ENCODE results near the gene PNISR. TPM values are rescaled to one million over a fixed set of nuclear protein-coding genes. Genes with fewer than 3 reads are reported as not detected.

Gene PNISR
- total RNA-seq, 1 donor from 2014 or later, result 149 TPM

DNA sequence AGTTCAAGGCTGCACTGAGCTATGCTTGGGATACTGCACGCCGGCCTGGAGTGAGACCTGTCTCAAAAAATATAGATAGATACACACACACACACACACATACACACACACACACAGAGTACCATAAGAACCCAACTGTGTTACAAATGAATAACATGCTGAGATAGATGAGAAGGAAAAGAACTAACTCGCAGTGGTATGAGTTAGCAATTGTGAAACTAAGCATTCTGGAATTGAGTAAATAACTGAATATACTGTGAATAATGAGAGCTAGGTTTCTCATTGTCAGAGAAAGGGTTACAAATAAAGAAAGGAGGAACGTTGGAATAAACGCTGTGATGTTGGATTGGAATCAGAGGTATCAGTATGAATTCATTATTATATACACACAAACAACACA is 61.1 kb downstream of the PNISR start:
- no peak for DNase-seq
- Mint-ChIP-seq H3K36me3 (ENCODE audit: unreplicated experiment) (no peaks in the 10 kb centered on the region), H3K4me1 (ENCODE audit: low read depth, unreplicated experiment) (no peaks in the 10 kb centered on the region), H3K27me3 (ENCODE audit: unreplicated experiment) (no peaks in the 10 kb centered on the region), H3K9me3 (ENCODE audit: unreplicated experiment) (no peaks in the 10 kb centered on the region), H3K4me3 (ENCODE audit: unreplicated experiment) (no peak overlapping the region), H3K27ac (ENCODE audit: unreplicated experiment) (no peak overlapping the region)
- TF ChIP-seq, protein P1, sequence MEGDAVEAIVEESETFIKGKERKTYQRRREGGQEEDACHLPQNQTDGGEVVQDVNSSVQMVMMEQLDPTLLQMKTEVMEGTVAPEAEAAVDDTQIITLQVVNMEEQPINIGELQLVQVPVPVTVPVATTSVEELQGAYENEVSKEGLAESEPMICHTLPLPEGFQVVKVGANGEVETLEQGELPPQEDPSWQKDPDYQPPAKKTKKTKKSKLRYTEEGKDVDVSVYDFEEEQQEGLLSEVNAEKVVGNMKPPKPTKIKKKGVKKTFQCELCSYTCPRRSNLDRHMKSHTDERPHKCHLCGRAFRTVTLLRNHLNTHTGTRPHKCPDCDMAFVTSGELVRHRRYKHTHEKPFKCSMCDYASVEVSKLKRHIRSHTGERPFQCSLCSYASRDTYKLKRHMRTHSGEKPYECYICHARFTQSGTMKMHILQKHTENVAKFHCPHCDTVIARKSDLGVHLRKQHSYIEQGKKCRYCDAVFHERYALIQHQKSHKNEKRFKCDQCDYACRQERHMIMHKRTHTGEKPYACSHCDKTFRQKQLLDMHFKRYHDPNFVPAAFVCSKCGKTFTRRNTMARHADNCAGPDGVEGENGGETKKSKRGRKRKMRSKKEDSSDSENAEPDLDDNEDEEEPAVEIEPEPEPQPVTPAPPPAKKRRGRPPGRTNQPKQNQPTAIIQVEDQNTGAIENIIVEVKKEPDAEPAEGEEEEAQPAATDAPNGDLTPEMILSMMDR (IDR thresholded peaks at IDR 0.05; ENCODE audit: partially characterized antibody, unreplicated experiment), result no peak

DNA sequence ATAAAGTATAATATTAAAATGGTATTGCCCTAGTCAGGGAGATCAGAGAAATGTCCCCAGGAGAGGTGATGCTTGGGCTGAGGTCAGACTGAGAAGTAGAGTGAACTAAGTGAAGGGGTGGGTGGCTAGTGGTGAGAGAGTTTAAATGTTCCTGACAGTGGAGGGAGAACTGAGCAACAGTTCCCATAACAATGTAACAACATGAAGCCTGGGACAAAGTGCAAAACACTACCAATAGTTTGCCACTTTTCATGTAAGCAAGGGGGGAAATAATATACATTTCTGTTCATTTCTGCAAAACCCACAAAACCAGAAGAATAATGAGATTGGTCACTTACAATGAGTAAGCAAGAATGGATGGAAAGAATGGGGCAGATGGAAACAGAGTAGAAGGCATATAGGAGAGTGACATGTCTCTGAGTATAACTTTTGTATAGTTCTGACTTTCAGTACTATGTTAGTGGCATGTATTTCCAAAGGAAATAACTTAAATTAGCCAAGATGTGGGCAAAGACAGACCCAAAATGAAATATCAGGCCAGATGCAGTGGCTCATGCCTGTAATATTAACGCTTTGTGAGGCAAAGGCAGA is 62.3 kb downstream of the PNISR start:
- Mint-ChIP-seq H3K9me3 (ENCODE audit: unreplicated experiment) (no peaks in the 10 kb centered on the region), H3K27ac (ENCODE audit: unreplicated experiment) (no peak overlapping the region), H3K36me3 (ENCODE audit: unreplicated experiment) (no peaks in the 10 kb centered on the region), H3K4me3 (ENCODE audit: unreplicated experiment) (no peak overlapping the region), H3K27me3 (ENCODE audit: unreplicated experiment) (no peaks in the 10 kb centered on the region), H3K4me1 (ENCODE audit: low read depth, unreplicated experiment) (no peaks in the 10 kb centered on the region)
- DNase-seq, result no peak
- TF ChIP-seq, protein P1 (IDR thresholded peaks at IDR 0.05; ENCODE audit: partially characterized antibody, unreplicated experiment), result no peak

DNA sequence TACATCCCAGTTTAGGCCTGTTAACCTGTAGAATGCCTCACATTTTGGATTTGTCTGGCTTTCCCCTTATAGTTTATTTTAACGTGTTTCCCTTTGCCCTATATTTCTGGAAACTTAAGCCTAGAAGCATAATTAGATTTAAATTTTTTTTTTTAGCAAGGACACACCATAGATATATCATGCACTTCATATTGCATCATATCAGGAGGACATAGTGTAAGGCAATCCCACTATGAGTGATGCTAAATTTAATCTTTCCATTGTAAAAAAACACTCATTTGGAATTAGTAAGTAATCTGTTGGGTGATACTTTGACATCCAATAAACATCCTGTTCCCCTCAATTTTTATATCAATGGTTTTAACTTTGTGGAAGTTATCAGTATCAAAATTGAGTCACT is 65.3 kb downstream of the PNISR start:
- Mint-ChIP-seq H3K27me3 (ENCODE audit: unreplicated experiment) (peaks cover 2% of the 10 kb centered on the region), H3K4me3 (ENCODE audit: unreplicated experiment) (no peak overlapping the region), H3K4me1 (ENCODE audit: low read depth, unreplicated experiment) (no peaks in the 10 kb centered on the region), H3K36me3 (ENCODE audit: unreplicated experiment) (no peaks in the 10 kb centered on the region), H3K9me3 (ENCODE audit: unreplicated experiment) (peaks cover 3% of the 10 kb centered on the region), H3K27ac (ENCODE audit: unreplicated experiment) (no peak overlapping the region)
- TF ChIP-seq, protein P1 (IDR thresholded peaks at IDR 0.05; ENCODE audit: partially characterized antibody, unreplicated experiment), result no peak
- DNase-seq, result no peak

DNA sequence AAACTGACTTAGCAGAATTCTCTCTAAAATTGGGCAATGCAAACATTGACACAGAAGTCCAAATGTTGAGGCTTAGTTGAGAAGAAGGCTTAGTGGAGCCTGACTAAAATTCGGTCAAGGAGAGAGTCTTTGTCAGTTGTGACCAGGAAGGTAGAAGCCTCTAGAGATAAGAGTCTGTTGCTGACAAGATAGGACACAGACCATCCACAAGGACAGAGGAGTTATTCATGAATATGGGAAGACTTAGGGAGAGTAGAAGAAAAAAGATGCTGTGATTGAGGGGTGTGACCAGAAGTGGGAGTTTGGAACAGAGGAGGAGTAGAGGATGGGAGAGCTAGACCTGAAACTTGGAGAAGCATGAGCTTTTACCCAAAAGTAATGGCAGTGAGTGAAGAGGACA is 68.5 kb downstream of the PNISR start:
- Mint-ChIP-seq H3K4me1 (ENCODE audit: low read depth, unreplicated experiment) (no peaks in the 10 kb centered on the region), H3K27me3 (ENCODE audit: unreplicated experiment) (peaks cover 3% of the 10 kb centered on the region), H3K9me3 (ENCODE audit: unreplicated experiment) (peaks cover 3% of the 10 kb centered on the region), H3K4me3 (ENCODE audit: unreplicated experiment) (no peak overlapping the region), H3K36me3 (ENCODE audit: unreplicated experiment) (no peaks in the 10 kb centered on the region), H3K27ac (ENCODE audit: unreplicated experiment) (no peak overlapping the region)
- TF ChIP-seq, protein P1 (IDR thresholded peaks at IDR 0.05; ENCODE audit: partially characterized antibody, unreplicated experiment), result no peak
- no peak for DNase-seq

DNA sequence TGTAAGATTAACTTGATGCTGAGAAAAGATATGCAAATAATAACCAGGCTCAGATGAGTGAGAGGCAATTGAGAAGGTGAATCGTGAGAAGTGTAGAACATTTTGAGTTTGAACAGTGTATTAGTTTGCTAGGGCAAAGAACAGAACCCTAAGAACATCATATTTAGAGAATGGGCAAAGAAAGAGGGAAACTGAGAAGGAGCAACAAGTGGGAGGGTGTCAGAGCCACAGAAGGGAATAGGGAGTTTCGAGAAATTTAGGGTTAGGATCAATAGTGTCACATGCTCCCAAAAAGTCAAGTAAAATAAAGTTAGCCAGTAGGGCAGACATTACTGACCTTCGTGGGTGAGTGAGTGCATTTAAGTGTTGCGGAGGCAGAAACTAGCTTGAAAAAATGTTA is 70.1 kb downstream of the PNISR start:
- Mint-ChIP-seq H3K27me3 (ENCODE audit: unreplicated experiment) (peaks cover 7% of the 10 kb centered on the region), H3K27ac (ENCODE audit: unreplicated experiment) (no peak overlapping the region), H3K36me3 (ENCODE audit: unreplicated experiment) (no peaks in the 10 kb centered on the region), H3K9me3 (ENCODE audit: unreplicated experiment) (peaks cover 3% of the 10 kb centered on the region), H3K4me1 (ENCODE audit: low read depth, unreplicated experiment) (peaks cover 4% of the 10 kb centered on the region), H3K4me3 (ENCODE audit: unreplicated experiment) (no peak overlapping the region)
- no peak for DNase-seq
- TF ChIP-seq, protein P1 (IDR thresholded peaks at IDR 0.05; ENCODE audit: partially characterized antibody, unreplicated experiment), result no peak

Measured in glutamatergic neuron (in vitro differentiated cells).